ENCODE measurements around the gene ARHGEF12. TPM values are rescaled to one million over a fixed set of nuclear protein-coding genes. Genes with fewer than 3 reads are reported as not detected.

Gene ARHGEF12
- total and polyA plus RNA-seq, 4 donors, result 19.0 to 243 (median 55.6) TPM

DNA sequence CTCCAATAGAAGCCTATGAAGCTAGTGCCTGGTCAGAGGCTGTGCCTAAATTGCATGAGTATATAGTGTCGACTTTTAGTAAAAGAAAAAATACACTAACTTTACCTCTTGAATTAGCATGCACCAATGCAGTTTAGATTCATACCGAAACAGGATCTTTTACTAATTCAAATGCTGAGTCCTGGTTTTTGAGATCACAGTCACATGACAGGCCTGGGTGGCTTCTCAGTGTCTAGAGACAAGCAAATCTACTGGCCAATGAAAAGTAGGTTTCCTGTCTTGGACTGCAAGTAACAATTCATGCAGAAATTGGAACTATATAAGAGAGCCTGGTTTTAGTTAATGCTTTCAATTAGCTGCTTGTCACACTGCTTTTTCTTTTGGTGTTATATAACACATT lies 7.2 kb downstream of the ARHGEF12 start:
- peaks cover 3 to 42% (median 18%) of the 10 kb centered on the region in 5 donors for H3K4me1 ChIP-seq (ENCODE audit: control insufficient read depth in 5 of 5, insufficient read depth in 5 of 5, low read length in 5 of 5)
- ATAC-seq (ENCODE audit: insufficient read depth, low FRiP score), result no peak

DNA sequence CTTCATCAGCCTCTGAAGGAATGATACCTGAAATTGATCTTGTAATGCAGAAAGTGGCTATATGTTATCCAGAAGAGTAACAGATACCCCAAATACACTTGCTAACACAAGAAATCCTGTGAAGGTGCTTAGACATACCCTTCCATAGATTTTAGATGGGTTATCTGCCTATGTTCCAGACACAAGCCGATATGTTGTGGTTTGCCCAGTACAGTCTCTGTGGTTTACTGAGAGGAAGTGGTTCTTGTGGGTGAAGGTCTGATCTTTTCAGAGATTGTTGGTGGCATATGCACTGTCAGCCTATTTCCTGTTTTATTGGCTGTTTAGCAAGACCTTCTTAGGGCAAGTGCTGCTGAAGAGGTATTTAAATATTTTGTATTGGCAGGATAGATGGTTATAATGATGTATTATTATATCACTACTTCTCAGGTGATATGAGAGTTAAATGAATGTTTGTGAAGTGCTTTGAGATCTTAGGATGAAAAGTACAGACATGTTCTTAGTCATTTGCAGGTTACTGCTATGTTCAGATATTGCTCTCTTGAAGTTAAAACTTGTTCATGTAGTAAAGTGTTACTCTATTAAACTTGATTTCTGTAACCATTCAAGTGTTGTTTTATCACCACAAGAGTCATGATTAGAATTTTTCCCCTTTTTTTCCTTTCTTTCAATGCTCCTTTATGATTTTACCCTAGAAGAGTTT lies 8.2 kb downstream of the ARHGEF12 start:
- no peak overlapping the region for H3K4me3 ChIP-seq
- peaks cover 3 to 40% (median 19%) of the 10 kb centered on the region in 5 donors for H3K4me1 ChIP-seq (ENCODE audit: control insufficient read depth in 5 of 5, insufficient read depth in 5 of 5, low read length in 5 of 5)
- no peaks in the 10 kb centered on the region for H3K36me3 ChIP-seq (ENCODE audit: control insufficient read depth in 4 of 4, insufficient read depth in 4 of 4, low read length in 4 of 4)
- TF ChIP-seq, protein P1, sequence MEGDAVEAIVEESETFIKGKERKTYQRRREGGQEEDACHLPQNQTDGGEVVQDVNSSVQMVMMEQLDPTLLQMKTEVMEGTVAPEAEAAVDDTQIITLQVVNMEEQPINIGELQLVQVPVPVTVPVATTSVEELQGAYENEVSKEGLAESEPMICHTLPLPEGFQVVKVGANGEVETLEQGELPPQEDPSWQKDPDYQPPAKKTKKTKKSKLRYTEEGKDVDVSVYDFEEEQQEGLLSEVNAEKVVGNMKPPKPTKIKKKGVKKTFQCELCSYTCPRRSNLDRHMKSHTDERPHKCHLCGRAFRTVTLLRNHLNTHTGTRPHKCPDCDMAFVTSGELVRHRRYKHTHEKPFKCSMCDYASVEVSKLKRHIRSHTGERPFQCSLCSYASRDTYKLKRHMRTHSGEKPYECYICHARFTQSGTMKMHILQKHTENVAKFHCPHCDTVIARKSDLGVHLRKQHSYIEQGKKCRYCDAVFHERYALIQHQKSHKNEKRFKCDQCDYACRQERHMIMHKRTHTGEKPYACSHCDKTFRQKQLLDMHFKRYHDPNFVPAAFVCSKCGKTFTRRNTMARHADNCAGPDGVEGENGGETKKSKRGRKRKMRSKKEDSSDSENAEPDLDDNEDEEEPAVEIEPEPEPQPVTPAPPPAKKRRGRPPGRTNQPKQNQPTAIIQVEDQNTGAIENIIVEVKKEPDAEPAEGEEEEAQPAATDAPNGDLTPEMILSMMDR (IDR thresholded peaks at IDR 0.05; ENCODE audit: control extremely low read depth, extremely low read depth), result no peak
- no peak overlapping the region for H3K9ac ChIP-seq (ENCODE audit: insufficient read depth in 1 of 2, low read length in 2 of 2)
- ATAC-seq (ENCODE audit: insufficient read depth, low FRiP score) (peak; percentile 58), DNase-seq (no peak)
- no peak overlapping the region for H3K27ac ChIP-seq (ENCODE audit: low read depth in 1 of 2, low read length in 1 of 2)
- no peaks in the 10 kb centered on the region for H3K9me3 ChIP-seq (ENCODE audit: control insufficient read depth in 4 of 4, insufficient read depth in 3 of 4, low read length in 3 of 4)
- WGBS, 2 donors, result 16 to 19% methylated on average over 1 of the region's 1 CpG
- no peaks in the 10 kb centered on the region for H3K27me3 ChIP-seq (ENCODE audit: control insufficient read depth in 3 of 3, insufficient read depth in 3 of 3, low read length in 2 of 3)

More for the DNA sequence above, 7.2 kb downstream of the ARHGEF12 start:
- no peak for DNase-seq
- Histone ChIP-seq H3K27me3 (ENCODE audit: control insufficient read depth in 3 of 3, insufficient read depth in 3 of 3, low read length in 2 of 3) (no peaks in the 10 kb centered on the region), H3K27ac (ENCODE audit: low read depth in 1 of 2, low read length in 1 of 2) (no peak overlapping the region), H3K9ac (ENCODE audit: insufficient read depth in 1 of 2, low read length in 2 of 2) (no peak overlapping the region), H3K36me3 (ENCODE audit: control insufficient read depth in 4 of 4, insufficient read depth in 4 of 4, low read length in 4 of 4) (no peaks in the 10 kb centered on the region), H3K9me3 (ENCODE audit: control insufficient read depth in 4 of 4, insufficient read depth in 3 of 4, low read length in 3 of 4) (no peaks in the 10 kb centered on the region), H3K4me3 (no peak overlapping the region)
- TF ChIP-seq, protein P1 (IDR thresholded peaks at IDR 0.05; ENCODE audit: control extremely low read depth, extremely low read depth), result no peak
- 70 to 88% methylated on average over 2 of the region's 2 CpGs for WGBS, 2 donors

DNA sequence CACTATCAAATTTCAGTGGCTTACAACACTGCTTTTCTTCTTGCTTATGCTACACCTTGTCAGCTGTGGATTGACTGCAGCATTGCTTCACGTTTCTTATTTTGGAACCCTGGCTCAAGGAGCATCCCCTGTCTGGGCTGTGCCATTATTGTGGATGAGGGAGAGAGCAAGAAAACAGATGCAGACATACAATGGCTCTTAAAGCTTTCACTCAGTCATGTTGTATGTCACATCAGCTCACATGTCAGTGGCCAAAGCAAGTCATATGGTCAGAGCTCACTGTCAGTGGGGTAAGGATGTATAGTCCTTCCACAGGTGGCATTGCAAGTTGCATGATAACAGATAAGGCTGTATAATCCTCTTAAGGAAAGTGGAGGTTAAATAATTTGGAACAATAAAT lies 10.0 kb downstream of the ARHGEF12 start:
- WGBS, 2 donors, result 47 to 73% methylated on average over 1 of the region's 1 CpG
- Histone ChIP-seq H3K27me3 (ENCODE audit: control insufficient read depth in 3 of 3, insufficient read depth in 3 of 3, low read length in 2 of 3) (no peaks in the 10 kb centered on the region), H3K4me3 (no peak overlapping the region), H3K9me3 (ENCODE audit: control insufficient read depth in 4 of 4, insufficient read depth in 3 of 4, low read length in 3 of 4) (no peaks in the 10 kb centered on the region), H3K36me3 (ENCODE audit: control insufficient read depth in 4 of 4, insufficient read depth in 4 of 4, low read length in 4 of 4) (no peaks in the 10 kb centered on the region), H3K4me1 (ENCODE audit: control insufficient read depth in 5 of 5, insufficient read depth in 5 of 5, low read length in 5 of 5) (peaks cover 3 to 38% (median 17%) of the 10 kb centered on the region in 5 donors), H3K9ac (ENCODE audit: insufficient read depth in 1 of 2, low read length in 2 of 2) (no peak overlapping the region), H3K27ac (ENCODE audit: low read depth in 1 of 2, low read length in 1 of 2) (peak overlapping the region in 1 of 2 donors; percentile 29)
- ATAC-seq (ENCODE audit: insufficient read depth, low FRiP score) (no peak), DNase-seq (no peak)
- TF ChIP-seq, protein P1 (IDR thresholded peaks at IDR 0.05; ENCODE audit: control extremely low read depth, extremely low read depth), result no peak

All from lung (tissue), 12 donors.